ENCODE data around the gene RFX2.

DNA sequence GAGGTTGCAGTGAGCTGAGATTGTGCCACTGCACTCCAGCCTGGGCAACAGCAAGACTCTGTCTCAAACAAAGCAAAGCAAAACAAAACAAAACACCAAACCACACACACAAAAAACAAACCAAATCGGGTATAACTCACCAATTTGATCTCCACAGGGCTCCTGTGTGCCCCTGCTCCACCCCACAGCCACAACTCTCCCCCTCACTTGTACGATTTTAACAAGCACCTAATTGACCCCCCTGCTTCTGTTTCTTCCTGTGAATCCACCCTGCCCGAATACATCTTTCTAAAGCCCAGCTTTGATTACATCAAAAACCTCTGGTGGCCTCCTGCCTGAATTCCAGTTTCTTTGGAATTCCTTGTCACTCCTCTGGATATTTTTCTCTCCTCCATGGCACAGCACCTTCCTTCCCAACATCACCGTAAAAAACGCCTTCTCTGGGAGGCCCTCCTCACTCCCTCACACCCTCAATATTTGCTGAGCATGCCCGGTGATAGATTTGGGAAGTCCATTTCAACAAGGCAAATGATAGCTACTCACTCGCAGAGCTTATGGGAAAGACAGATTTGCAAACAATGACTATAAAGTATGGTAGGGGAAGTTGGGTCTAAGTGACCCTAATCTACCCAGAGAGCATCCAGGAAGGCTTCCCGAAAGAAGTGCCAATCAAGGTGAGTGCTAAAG, 120.8 kb downstream of the RFX2 start:
- TF ChIP-seq, protein P1, sequence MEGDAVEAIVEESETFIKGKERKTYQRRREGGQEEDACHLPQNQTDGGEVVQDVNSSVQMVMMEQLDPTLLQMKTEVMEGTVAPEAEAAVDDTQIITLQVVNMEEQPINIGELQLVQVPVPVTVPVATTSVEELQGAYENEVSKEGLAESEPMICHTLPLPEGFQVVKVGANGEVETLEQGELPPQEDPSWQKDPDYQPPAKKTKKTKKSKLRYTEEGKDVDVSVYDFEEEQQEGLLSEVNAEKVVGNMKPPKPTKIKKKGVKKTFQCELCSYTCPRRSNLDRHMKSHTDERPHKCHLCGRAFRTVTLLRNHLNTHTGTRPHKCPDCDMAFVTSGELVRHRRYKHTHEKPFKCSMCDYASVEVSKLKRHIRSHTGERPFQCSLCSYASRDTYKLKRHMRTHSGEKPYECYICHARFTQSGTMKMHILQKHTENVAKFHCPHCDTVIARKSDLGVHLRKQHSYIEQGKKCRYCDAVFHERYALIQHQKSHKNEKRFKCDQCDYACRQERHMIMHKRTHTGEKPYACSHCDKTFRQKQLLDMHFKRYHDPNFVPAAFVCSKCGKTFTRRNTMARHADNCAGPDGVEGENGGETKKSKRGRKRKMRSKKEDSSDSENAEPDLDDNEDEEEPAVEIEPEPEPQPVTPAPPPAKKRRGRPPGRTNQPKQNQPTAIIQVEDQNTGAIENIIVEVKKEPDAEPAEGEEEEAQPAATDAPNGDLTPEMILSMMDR (IDR thresholded peaks at IDR 0.05): no peak
- TF ChIP-seq POLR2A (IDR thresholded peaks at IDR 0.05; ENCODE audit: low read depth) (no peak), POLR2AphosphoS5 (IDR thresholded peaks at IDR 0.05) (no peak)
